K562 (cell line): Measurements from ENCODE around the gene SIDT2. TPM values are rescaled to one million over a fixed set of nuclear protein-coding genes. Genes with fewer than 3 reads are reported as not detected.

Experiments
- ATF6 ChIP-seq: sonication (generic); formaldehyde crosslinking; IDR thresholded peaks from 2 replicates; pipeline ENCODE4 v1.4.0; 2020; ENCODE audit warnings: mild to moderate bottlenecking, missing genetic modification reagents
- BMI1 ChIP-seq: fragments of 150-350 bp; IDR thresholded peaks from 2 replicates; pipeline ENCODE4 v1.6.1; 2014; ENCODE audit warnings: low read length
- BRCA1 ChIP-seq, 2 experiments: fragments of 450-650 bp in 1 of 2; sonication (generic) in 1 of 2; formaldehyde crosslinking in 1 of 2; IDR thresholded peaks; 2 replicates each; pipeline versions ENCODE4 v1.5.0 to v1.6.1; 2017 to 2020; ENCODE audit warnings: mild to moderate bottlenecking in 1 of 2, missing genetic modification reagents in 1 of 2
- BRF1 ChIP-seq: IDR thresholded peaks from 3 replicates; pipeline ENCODE4 v1.6.1; 2011; ENCODE audit warnings: borderline replicate concordance, mild to moderate bottlenecking; ENCODE audit not compliant: insufficient read length; ENCODE audit errors: extremely low read depth
- CCNT2 ChIP-seq: IDR thresholded peaks from 2 replicates; pipeline ENCODE4 v1.6.1; 2011; ENCODE audit warnings: borderline replicate concordance, low read depth, mild to moderate bottlenecking, moderate library complexity, mixed read lengths, low read length; ENCODE audit not compliant: insufficient read length; ENCODE audit errors: extremely low read depth
- FOXK2 ChIP-seq, 2 experiments: fragments of 450-650 bp; IDR thresholded peaks in 1 of 2; conservative IDR thresholded peaks in 1 of 2; 2 replicates each; pipeline ENCODE4 v1.6.1; 2016; ENCODE audit warnings: low read depth in 2 of 2, mild to moderate bottlenecking in 1 of 2
- GATA2 ChIP-seq: sonication (generic); formaldehyde crosslinking; IDR thresholded peaks from 2 replicates; pipeline ENCODE4 v1.4.0; 2020; ENCODE audit warnings: mild to moderate bottlenecking, missing genetic modification reagents
- GATAD2B ChIP-seq: fragments of 450-650 bp; IDR thresholded peaks from 2 replicates; pipeline ENCODE4 v1.6.1; 2017; ENCODE audit warnings: mild to moderate bottlenecking, borderline replicate concordance
- JUND ChIP-seq, 2 experiments: IDR thresholded peaks; 2 replicates in 1 of 2; 3 replicates in 1 of 2; pipeline ENCODE4 v1.6.1; 2011; ENCODE audit warnings: borderline replicate concordance in 2 of 2, low read depth in 2 of 2, low read length in 2 of 2, improper control_type of control experiment in 1 of 2, missing biosample characterization in 1 of 2, missing genetic modification characterization in 1 of 2, missing genetic modification reagents in 1 of 2
- MED1 ChIP-seq: sonication (generic); formaldehyde crosslinking; IDR thresholded peaks from 2 replicates; pipeline ENCODE4 v1.8.1; 2023; ENCODE audit warnings: missing genetic modification reagents, borderline replicate concordance
- MEIS2 ChIP-seq: fragments of 450-650 bp; IDR thresholded peaks from 2 replicates; pipeline ENCODE4 v1.6.1; 2014; ENCODE audit warnings: mild to moderate bottlenecking; ENCODE audit not compliant: partially characterized antibody
- NCOA1 ChIP-seq: fragments of 450-650 bp; IDR thresholded peaks from 2 replicates; pipeline ENCODE4 v1.6.1; 2016; ENCODE audit warnings: low read depth
- NUFIP1 ChIP-seq: fragments of 450-650 bp; IDR thresholded peaks from 2 replicates; pipeline ENCODE4 v1.6.1; 2018; ENCODE audit not compliant: partially characterized antibody
- RAD51 ChIP-seq: fragments of 450-650 bp; IDR thresholded peaks from 2 replicates; pipeline ENCODE4 v1.7.1; 2016; ENCODE audit warnings: low read depth, mild to moderate bottlenecking, borderline replicate concordance
- RNF2 ChIP-seq: sonication (generic); IDR thresholded peaks from 2 replicates; pipeline ENCODE4 v1.6.1; 2016
- ZBTB17 ChIP-seq: fragments of 450-650 bp; formaldehyde crosslinking; IDR thresholded peaks from 2 replicates; pipeline ENCODE4 v1.4.0; 2020; ENCODE audit warnings: mild to moderate bottlenecking
- ZC3H4 ChIP-seq: sonication (generic); formaldehyde crosslinking; IDR thresholded peaks from 2 replicates; pipeline ENCODE4 v1.9.0; 2021; ENCODE audit warnings: missing genetic modification reagents, borderline replicate concordance
- ZMIZ1 ChIP-seq, 2 experiments: fragments of 150-350 bp in 1 of 2; IDR thresholded peaks; 2 replicates each; pipeline ENCODE4 v1.6.1; 2012 to 2016; ENCODE audit warnings: low read depth in 2 of 2, low read length in 2 of 2, mild to moderate bottlenecking in 1 of 2, moderate library complexity in 1 of 2
- ZNF639 ChIP-seq, 2 experiments: fragments of 200-800 bp in 1 of 2; sonication (Bioruptor generic) in 1 of 2; sonication (generic) in 1 of 2; formaldehyde crosslinking in 1 of 2; IDR thresholded peaks in 1 of 2; conservative IDR thresholded peaks in 1 of 2; 2 replicates each; pipeline versions ENCODE4 v1.5.0 to v1.6.1; 2016 to 2020; ENCODE audit warnings: missing compliant biosample characterization in 1 of 2, missing genetic modification characterization in 1 of 2, missing genetic modification reagents in 1 of 2
- polyA plus RNA-seq, 8 experiments: library from polyadenylated mRNA; depleted of rRNA in 4 of 8; stranded (reverse) in 5 of 8; unstranded in 3 of 8; fragments of >200 nt; fragmentation: Nextera tagmentation in 2 of 8; fragmentation: Illumina TruSeq in 1 of 8; extraction: Ambion mirVana in 2 of 8; extraction: Trizol in 1 of 8; gene quantifications; 2 replicates each; pipeline versions ENCODE4 v1.2.1 to v1.2.3, GENCODE V29; 2011 to 2014; ENCODE audit warnings: inconsistent platforms in 1 of 8, missing spikeins in 1 of 8
- total RNA-seq, 7 experiments: library from RNA; depleted of rRNA in 6 of 7; stranded (reverse); fragments of >200 nt in 6 of 7; fragmentation: Illumina TruSeq in 2 of 7; extraction: Trizol in 2 of 7; gene quantifications; 2 replicates each; pipeline versions ENCODE4 v1.2.1 to v1.2.3, GENCODE V29; 2011 to 2021; ENCODE audit warnings: low replicate concordance in 1 of 7

The SIDT2 gene
- total and polyA plus RNA-seq, 9 of the 15 experiments (the other 6 are each of a cell fraction or from before 2014, with no cell fraction given), result 2.4 to 20.2 (median 6.5) TPM

GRCh38 chr11:117144477-117145392 lies 33.8 kb upstream of the SIDT2 start (continued):
- TF ChIP-seq JUND (IDR thresholded peaks at IDR 0.05; ENCODE audit: borderline replicate concordance, low read depth, low read length) (peak; percentile 89), JUND (tag; IDR thresholded peaks at IDR 0.05; ENCODE audit: borderline replicate concordance, low read depth, low read length) (peak; percentile 88; the same call in 2 of the 3 replicates), BRCA1 (IDR thresholded peaks at IDR 0.05) (no peak), BRCA1 (CRISPR knock-in tag; IDR thresholded peaks at IDR 0.05) (no peak), RAD51 (no peak), CCNT2 (peak; percentile 66), ZMIZ1 (IDR thresholded peaks at IDR 0.05; ENCODE audit: low read depth in 2 of 2, low read length in 2 of 2) (no peak), FOXK2 (conservative IDR thresholded peaks at IDR 0.05 in 1 of 2, IDR thresholded peaks at IDR 0.05 in 1 of 2; ENCODE audit: low read depth in 2 of 2) (no peak), ZC3H4 (CRISPR knock-in tag) (no peak), NUFIP1 (no peak), GATA2 (CRISPR knock-in tag) (no peak), NCOA1 (no peak), ZNF639 (CRISPR knock-in tag; conservative IDR thresholded peaks at IDR 0.05 in 1 of 2, IDR thresholded peaks at IDR 0.05 in 1 of 2) (no peak; a peak in 2 of 4 replicates), ATF6 (CRISPR knock-in tag) (no peak), BMI1 (no peak), MED1 (CRISPR knock-in tag) (no peak), GATAD2B (0 out of 2 replicates have a peak, but pooled peaks have one; percentile 49), MEIS2 (peak; percentile 13), ZBTB17 (CRISPR knock-in tag) (no peak), RNF2 (no peak; the same call in 1 of the 2 replicates), BRF1 (no peak)
